ENCODE results near the gene ZFPM1.
A peak's percentile ranks its signal among the peaks of the same experiment; 100 is the strongest.

GRCh38 chr16:88444826-88445582 lies 8.1 kb upstream of the ZFPM1 start:
- TF ChIP-seq SP1 (IDR thresholded peaks at IDR 0.05; ENCODE audit: low read depth, low read length) (no peak), CREB1 (IDR thresholded peaks at IDR 0.05) (no peak), EP300 (IDR thresholded peaks at IDR 0.05; ENCODE audit: borderline replicate concordance in 1 of 2, low read depth in 2 of 2, low read length in 2 of 2) (no peak), POLR2A (IDR thresholded peaks at IDR 0.05; ENCODE audit: control extremely low read depth in 1 of 2, low read depth in 2 of 2, low read length in 2 of 2) (no peak), CHD1 (IDR thresholded peaks at IDR 0.05; ENCODE audit: low read depth, low read length) (no peak), JUN (IDR thresholded peaks at IDR 0.05; ENCODE audit: low read depth, low read length) (no peak), CTCF (IDR thresholded peaks at IDR 0.05; ENCODE audit: control extremely low read depth in 1 of 3, insufficient read depth in 1 of 3, low read depth in 1 of 3, low read length in 3 of 3) (peak; percentile 32 to 33 (median 32); a peak in 3 of 4 replicates), TCF12 (IDR thresholded peaks at IDR 0.05; ENCODE audit: low read depth, low read length) (no peak), RNF2 (IDR thresholded peaks at IDR 0.05; ENCODE audit: borderline replicate concordance, low read depth, low read length, missing control alignments, poor library complexity, severe bottlenecking) (no peak), RFX5 (IDR thresholded peaks at IDR 0.05; ENCODE audit: borderline replicate concordance, low read depth, low read length) (no peak), MAFK (IDR thresholded peaks at IDR 0.05; ENCODE audit: low read depth, low read length) (no peak), JUND (IDR thresholded peaks at IDR 0.05; ENCODE audit: low read length) (no peak), KDM1A (IDR thresholded peaks at IDR 0.05; ENCODE audit: borderline replicate concordance, low read length) (peak; percentile 24; the same call in 1 of the 2 replicates)
